Measurements from ENCODE around the gene HAUS1.

DNA sequence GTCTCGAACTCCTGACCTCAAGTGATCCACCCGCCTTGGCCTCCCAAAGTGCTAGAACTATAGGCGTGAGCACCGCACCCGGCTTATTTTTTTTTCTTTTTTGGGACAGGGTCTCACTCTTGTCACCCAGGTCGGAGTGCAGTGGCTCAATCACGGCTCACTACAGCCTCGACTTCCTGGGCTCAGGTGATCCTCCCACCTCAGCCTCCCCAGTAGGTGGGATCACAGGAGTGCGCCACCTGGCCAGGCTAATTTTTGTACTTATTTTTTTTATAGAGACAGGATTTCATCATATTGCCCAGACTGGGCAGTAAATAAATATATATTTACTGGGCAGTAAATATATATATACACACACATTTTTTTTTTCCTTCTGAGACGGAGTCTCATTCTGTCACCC lies 8.7 kb upstream of the HAUS1 start:
- TF ChIP-seq CTCF (IDR thresholded peaks at IDR 0.05) (no peak), EP300 (IDR thresholded peaks at IDR 0.05) (no peak), POLR2A (IDR thresholded peaks at IDR 0.05) (no peak)

Measured in ovary (tissue), 3 donors.